Keratinocyte (primary cell): ENCODE results near the gene VCL. TPM values are rescaled to one million over a fixed set of nuclear protein-coding genes. Genes with fewer than 3 reads are reported as not detected.
A peak's percentile ranks its signal among the peaks of the same experiment; 100 is the strongest.

Experiments used
- DNase-seq: peaks from one replicate; pipeline ENCODE4 v3.0.0-alpha.2; 2011; ENCODE audit warnings: low read depth, missing footprints, low spot score
- FAIRE-seq: peaks from 2 replicates; lab custom pipeline; 2011; peaks lifted over from hg19 to GRCh38; lab: Jason Lieb, UNC
- H2AFZ ChIP-seq: 2 replicates; pipeline ENCODE4 v1.6.0; 2012; ENCODE audit warnings: low read length, control low read depth, inconsistent platforms; ENCODE audit not compliant: control insufficient read depth
- H3K27ac ChIP-seq: 2 replicates; pipeline ENCODE4 v1.5.1; 2011; ENCODE audit warnings: low read length; ENCODE audit not compliant: control insufficient read depth, insufficient read depth
- H3K27me3 ChIP-seq: 3 replicates; pipeline ENCODE4 v1.6.0; 2011; ENCODE audit warnings: low read length; ENCODE audit not compliant: control insufficient read depth, insufficient read depth; ENCODE audit errors: extremely low read depth
- H3K36me3 ChIP-seq, 2 experiments: 2 replicates in 1 of 2; 3 replicates in 1 of 2; pipeline ENCODE4 v1.5.1; 2011; ENCODE audit warnings: low read length in 2 of 2, mild to moderate bottlenecking in 1 of 2; ENCODE audit not compliant: control insufficient read depth in 2 of 2, insufficient read depth in 2 of 2; ENCODE audit errors: extremely low read depth in 1 of 2
- H3K4me1 ChIP-seq: 3 replicates; pipeline ENCODE4 v1.5.1; 2011; ENCODE audit warnings: low read length; ENCODE audit not compliant: control insufficient read depth, insufficient read depth; ENCODE audit errors: extremely low read depth
- H3K4me2 ChIP-seq: 3 replicates; pipeline ENCODE4 v1.6.0; 2011; ENCODE audit warnings: low read depth, low read length; ENCODE audit not compliant: control insufficient read depth, insufficient read depth; ENCODE audit errors: extremely low read depth
- H3K4me3 ChIP-seq, 3 experiments: fragments of 200-600 bp in 1 of 3; sonication (generic) in 1 of 3; 2 replicates in 2 of 3; 3 replicates in 1 of 3; pipeline ENCODE4 v1.5.1; 2011 to 2016; ENCODE audit warnings: low read length in 3 of 3, mild to moderate bottlenecking in 3 of 3, control low read depth in 2 of 3, inconsistent platforms in 1 of 3, low read depth in 1 of 3, mixed read lengths in 1 of 3, mixed run types in 1 of 3, moderate library complexity in 1 of 3; ENCODE audit not compliant: control insufficient read depth in 2 of 3, insufficient read depth in 2 of 3; ENCODE audit errors: extremely low read depth in 1 of 3
- H3K79me2 ChIP-seq: 2 replicates; pipeline ENCODE4 v1.6.0; 2012; ENCODE audit warnings: low read length; ENCODE audit not compliant: control insufficient read depth, insufficient read depth
- H3K9ac ChIP-seq: 3 replicates; pipeline ENCODE4 v1.6.0; 2011; ENCODE audit warnings: low read length; ENCODE audit not compliant: control insufficient read depth, insufficient read depth; ENCODE audit errors: extremely low read depth
- H3K9me1 ChIP-seq: 3 replicates; pipeline ENCODE4 v1.6.0; 2011; ENCODE audit warnings: low read length; ENCODE audit not compliant: control insufficient read depth, insufficient read depth; ENCODE audit errors: extremely low read depth
- H3K9me3 ChIP-seq: 2 replicates; pipeline ENCODE4 v1.5.1; 2012; ENCODE audit warnings: low read depth, low read length; ENCODE audit not compliant: control insufficient read depth
- H4K20me1 ChIP-seq: 3 replicates; pipeline ENCODE4 v1.6.0; 2011; ENCODE audit warnings: low read length; ENCODE audit not compliant: control insufficient read depth, insufficient read depth; ENCODE audit errors: extremely low read depth
- CTCF ChIP-seq, 3 experiments: IDR thresholded peaks in 1 of 3; conservative IDR thresholded peaks in 1 of 3; optimal IDR thresholded peaks in 1 of 3; 2 replicates in 2 of 3; 3 replicates in 1 of 3; pipeline versions ENCODE3 to v1.5.1; 2011; ENCODE audit warnings: low read length in 3 of 3, mild to moderate bottlenecking in 3 of 3, moderate library complexity in 2 of 3, control low read depth in 1 of 3, inconsistent platforms in 1 of 3; ENCODE audit not compliant: insufficient read depth in 2 of 3; ENCODE audit errors: extremely low read depth in 1 of 3
- EZH2 ChIP-seq: IDR thresholded peaks from one replicate; pipeline ENCODE4 v1.6.1; 2012; ENCODE audit warnings: inconsistent platforms, mild to moderate bottlenecking, low read length, moderate library complexity
- dilution Hi-C: fragments of 300-500 bp; cut with MboI; formaldehyde crosslinking; loops from one replicate; pipeline ENCODE4 v1.7.0; 2020; ENCODE audit warnings: low sequenced_read_pairs; ENCODE audit not compliant: extremely low pct_ligation_motif_present
- polyA plus RNA-seq, 5 experiments: library from polyadenylated mRNA; depleted of rRNA in 3 of 5; stranded (reverse) in 3 of 5; stranded (forward) in 1 of 5; unstranded in 1 of 5; fragments of >200 nt; gene quantifications; 1 replicate in 1 of 5; 2 replicates in 3 of 5; 3 replicates in 1 of 5; pipeline versions ENCODE4 v1.2.1 to v1.2.3, GENCODE V29; 2011 to 2012; ENCODE audit warnings: missing spikeins in 2 of 5, low read depth in 1 of 5, low replicate concordance in 1 of 5

Gene VCL
- polyA plus RNA-seq, 1 donor (not counting 4 experiments of a cell fraction or from before 2014, with no cell fraction given) = 102 TPM

GRCh38 chr10:74099420-74099819, 101.5 kb downstream of the VCL start:
- H3K9me3 ChIP-seq = no peaks in the 10 kb centered on the region
- peak overlapping the region in 1 of 3 experiments; percentile 17 for H3K4me3 ChIP-seq
- H2AFZ ChIP-seq = no peak overlapping the region
- dilution Hi-C loops = no loop called here
- H3K27ac ChIP-seq = peak overlapping the region; percentile 16
- FAIRE-seq (no peak), DNase-seq (no peak)
- H3K9ac ChIP-seq = peak overlapping the region; percentile 11
- H3K79me2 ChIP-seq = no peaks in the 10 kb centered on the region
- no peak for TF ChIP-seq CTCF (optimal IDR thresholded peaks at IDR 0.05 in 1 of 3, IDR thresholded peaks at IDR 0.05 in 1 of 3, conservative IDR thresholded peaks at IDR 0.05 in 1 of 3; ENCODE audit: extremely low read depth in 1 of 3, insufficient read depth in 2 of 3, low read length in 3 of 3)
- no peaks in the 10 kb centered on the region for H4K20me1 ChIP-seq
- H3K36me3 ChIP-seq = peaks cover 31 to 44% of the 10 kb centered on the region in 2 experiments
- peak overlapping the region; percentile 59 for H3K4me2 ChIP-seq
- peaks cover 12% of the 10 kb centered on the region for H3K4me1 ChIP-seq
- H3K27me3 ChIP-seq = no peaks in the 10 kb centered on the region
- H3K9me1 ChIP-seq = no peaks in the 10 kb centered on the region

- peak overlapping the region in 1 of 3 experiments; percentile 17 for H3K4me3 ChIP-seq
- H3K4me1 ChIP-seq = peaks cover 12% of the 10 kb centered on the region
- H2AFZ ChIP-seq = no peak overlapping the region
- dilution Hi-C loops = no loop called here
- TF ChIP-seq CTCF (optimal IDR thresholded peaks at IDR 0.05 in 1 of 3, IDR thresholded peaks at IDR 0.05 in 1 of 3, conservative IDR thresholded peaks at IDR 0.05 in 1 of 3; ENCODE audit: extremely low read depth in 1 of 3, insufficient read depth in 2 of 3, low read length in 3 of 3) = no peak
- no peak for TF ChIP-seq EZH2
- peak overlapping the region; percentile 59 for H3K4me2 ChIP-seq
- FAIRE-seq (peak; percentile 87), DNase-seq (no peak)
- H3K9ac ChIP-seq = peak overlapping the region; percentile 11
- no peaks in the 10 kb centered on the region for H3K9me1 ChIP-seq
- H3K79me2 ChIP-seq = no peaks in the 10 kb centered on the region
- H3K36me3 ChIP-seq = peaks cover 33 to 44% of the 10 kb centered on the region in 2 experiments
- H3K27ac ChIP-seq = peak overlapping the region; percentile 16
- H3K9me3 ChIP-seq = no peaks in the 10 kb centered on the region
- H3K27me3 ChIP-seq = no peaks in the 10 kb centered on the region
- no peaks in the 10 kb centered on the region for H4K20me1 ChIP-seq
These were observed 101.9 kb downstream of the VCL start for GRCh38 chr10:74099836-74100235.
